CD1c-positive myeloid dendritic cell (primary cell): Measurements from ENCODE around the gene FSTL4.
"Not testable (repeated sequence)": the region's sequence is repeated elsewhere in the genome, so short reads cannot be mapped to it uniquely, and the experiment has no call there.

Experiments used
- DNase-seq: peaks from one replicate; pipeline ENCODE4 v3.0.0-alpha.2; 2016; ENCODE audit errors: extremely low spot score

The FSTL4 gene

DNA sequence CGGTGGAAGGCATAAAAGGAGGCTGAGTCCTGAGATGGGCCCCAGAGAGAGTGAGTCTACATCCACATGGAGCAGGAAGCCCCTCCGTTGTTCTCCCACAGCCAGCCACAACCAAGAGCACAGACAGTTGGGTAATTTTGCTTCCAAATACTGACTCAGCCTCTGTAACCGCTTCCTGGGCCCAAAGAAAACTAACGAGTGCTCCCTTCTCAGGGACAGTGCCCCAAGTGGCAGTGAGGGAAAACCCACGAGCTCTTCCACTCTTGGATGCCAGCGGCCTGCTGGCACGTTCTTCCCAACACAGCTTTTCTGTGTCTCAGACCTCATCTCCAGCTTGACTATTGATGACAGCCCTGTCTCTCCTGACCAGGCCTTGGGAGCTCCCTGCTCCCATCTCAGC lies 207.6 kb downstream of the FSTL4 start:
- DNase-seq: no peak

DNA sequence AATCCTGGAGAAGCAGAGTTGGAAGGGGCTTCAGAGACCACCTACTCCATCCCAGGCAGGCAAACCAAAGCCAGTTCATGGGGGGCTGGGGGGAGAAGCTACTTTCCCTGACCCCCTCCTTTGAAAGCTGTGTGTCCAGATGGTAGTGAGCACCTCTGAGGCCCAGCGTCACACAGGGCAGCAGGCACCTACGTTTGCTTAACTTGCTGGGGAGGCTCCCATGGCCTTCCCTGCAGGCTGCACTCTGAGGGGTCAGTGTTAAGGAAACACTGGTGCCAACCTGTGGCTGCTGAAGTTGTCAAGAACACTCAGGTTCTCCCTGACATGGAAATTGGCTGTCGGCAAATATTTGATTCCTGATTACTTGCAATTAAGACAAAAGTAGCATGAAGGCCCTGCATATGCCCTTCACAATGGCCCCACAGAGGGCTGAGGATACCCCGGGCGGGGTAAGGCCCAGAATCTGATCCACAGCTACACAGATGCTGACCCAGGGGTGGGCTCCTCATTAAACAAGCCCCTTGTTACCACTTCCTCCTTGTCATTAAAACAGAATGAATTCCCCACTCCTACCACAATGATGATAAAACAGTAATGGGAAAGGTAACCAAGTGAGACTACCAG lies 208.5 kb downstream of the FSTL4 start:
- no peak for DNase-seq

GRCh38 chr5:133402775-133403174 lies 209.6 kb downstream of the FSTL4 start:
- no peak for DNase-seq

GRCh38 chr5:133401731-133402347 lies 210.5 kb downstream of the FSTL4 start:
- DNase-seq: no peak

DNA sequence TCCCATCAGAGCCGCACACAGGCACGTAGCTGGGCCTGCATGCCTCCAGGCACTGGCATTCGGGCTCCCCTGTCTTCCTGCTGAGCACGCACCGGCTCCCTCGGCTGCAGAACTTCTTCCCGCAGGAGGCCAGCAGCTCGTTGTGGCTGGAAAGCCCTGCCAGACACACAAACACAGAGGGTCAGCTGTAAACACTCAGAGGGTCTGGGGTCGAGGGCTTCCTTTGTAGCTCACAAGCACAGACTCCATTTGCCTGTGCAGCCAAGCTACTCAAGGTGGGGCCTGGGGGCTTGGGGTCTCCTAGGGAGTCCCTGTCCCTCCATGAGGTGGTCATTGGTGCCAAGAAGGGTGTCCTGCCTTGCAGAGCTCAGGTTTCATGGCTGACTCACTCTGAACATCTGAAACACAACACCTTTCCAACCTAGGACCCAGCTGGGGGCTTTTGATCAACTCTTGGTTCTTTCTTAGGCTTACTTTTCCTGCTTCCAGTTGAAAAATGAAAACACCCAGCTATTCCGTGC lies 211.4 kb downstream of the FSTL4 start:
- no peak for DNase-seq

DNA sequence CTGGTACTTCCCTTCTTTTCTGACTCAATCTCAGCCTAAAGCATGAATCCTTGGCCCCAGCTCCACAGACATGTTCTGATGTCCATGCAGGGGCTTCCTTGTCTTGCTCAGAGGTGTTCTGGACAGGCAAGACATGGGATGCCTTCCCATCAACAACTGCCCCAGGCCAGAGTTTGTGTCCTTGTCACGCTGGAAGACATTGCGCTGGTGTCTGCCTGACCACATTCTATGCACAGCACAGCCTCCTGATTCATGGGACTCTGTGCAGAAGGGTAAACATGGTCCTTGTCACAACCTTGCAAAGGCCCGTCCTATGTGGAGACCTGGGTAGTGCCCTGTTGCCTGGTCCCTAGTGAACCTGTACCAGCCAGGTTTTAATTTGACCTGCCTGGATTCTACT lies 212.2 kb downstream of the FSTL4 start:
- no peak for DNase-seq

GRCh38 chr5:133399247-133399891 lies 213.0 kb downstream of the FSTL4 start:
- DNase-seq: no peak

GRCh38 chr5:133398646-133399101 lies 213.7 kb downstream of the FSTL4 start:
- no peak for DNase-seq

DNA sequence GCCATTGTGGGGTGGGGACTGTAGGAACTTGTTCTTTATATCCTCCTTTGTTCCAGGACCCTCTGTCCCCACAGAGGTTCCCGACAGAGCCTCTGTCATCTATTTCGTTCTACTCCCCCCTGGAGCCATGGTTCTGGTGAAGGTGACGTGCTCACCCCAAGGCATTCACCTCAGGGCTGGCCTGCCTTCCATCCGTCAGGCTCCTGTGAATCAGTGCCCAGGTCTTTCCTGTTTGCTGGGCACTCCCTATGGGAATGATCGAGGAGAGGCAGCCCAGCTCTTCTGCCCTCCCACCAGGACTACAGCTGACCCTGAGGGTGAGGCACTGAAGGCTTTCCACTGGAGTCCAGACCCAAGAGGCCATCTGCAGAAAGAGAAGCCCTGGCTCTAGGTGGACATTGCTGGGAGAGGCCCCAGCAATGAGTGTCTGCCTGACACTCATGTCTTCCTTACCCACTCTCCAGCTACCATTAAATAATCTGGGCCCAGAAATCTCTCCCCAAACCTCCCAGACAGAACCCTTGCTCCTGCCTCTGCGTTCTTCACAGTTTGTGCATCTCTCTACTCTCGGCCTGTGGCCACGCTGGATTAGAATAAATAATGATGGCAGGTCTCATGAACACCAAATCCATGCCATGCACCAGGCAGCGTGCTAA lies 214.2 kb downstream of the FSTL4 start:
- no peak for DNase-seq

DNA sequence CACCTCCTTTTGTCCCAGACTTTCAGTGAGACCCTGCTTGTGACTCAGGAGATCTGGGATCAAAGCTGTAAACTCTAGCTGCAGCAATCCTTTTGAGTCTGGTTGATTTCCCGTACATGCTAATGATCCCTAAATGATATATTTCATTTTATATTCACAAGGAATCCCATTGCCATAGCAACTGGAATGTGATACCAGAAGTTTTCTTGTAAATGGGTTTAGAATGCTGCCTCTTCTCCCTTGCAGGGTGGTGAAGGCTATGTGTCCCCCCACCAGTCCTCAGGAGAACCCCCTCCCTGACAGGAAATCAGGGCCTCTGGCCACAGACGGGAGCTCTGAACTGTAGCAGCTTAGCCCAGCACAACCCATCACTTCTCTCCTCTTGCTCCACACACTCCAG lies 215.0 kb downstream of the FSTL4 start:
- no peak for DNase-seq

DNA sequence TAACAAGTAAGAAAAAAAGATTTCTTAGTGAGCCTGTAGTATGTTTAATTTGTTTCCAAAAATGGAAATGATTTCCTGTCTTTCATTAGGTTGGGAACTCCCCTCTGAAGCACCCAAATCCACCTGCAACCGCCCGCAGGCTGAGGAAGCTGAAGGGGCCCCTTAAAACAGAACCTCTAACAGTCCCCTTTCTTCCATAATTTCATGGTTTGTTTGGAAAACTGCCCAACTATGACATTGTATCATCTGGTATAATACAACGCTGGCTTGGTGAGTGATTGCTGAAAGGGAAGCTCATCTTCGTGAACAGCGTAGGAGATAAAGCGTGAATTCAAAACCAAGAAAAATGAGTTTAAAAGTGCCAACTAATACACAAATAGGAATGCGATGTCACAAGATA lies 215.5 kb downstream of the FSTL4 start:
- DNase-seq: no peak

GRCh38 chr5:133396187-133396741 lies 216.1 kb downstream of the FSTL4 start:
- no peak for DNase-seq

GRCh38 chr5:133395207-133395606 lies 217.1 kb downstream of the FSTL4 start:
- not testable (repeated sequence) for DNase-seq

GRCh38 chr5:133394477-133394817 lies 217.9 kb downstream of the FSTL4 start:
- not testable (repeated sequence) for DNase-seq

- no peak for DNase-seq
Measured at GRCh38 chr5:133393776-133394476, 218.4 kb downstream of the FSTL4 start.

DNA sequence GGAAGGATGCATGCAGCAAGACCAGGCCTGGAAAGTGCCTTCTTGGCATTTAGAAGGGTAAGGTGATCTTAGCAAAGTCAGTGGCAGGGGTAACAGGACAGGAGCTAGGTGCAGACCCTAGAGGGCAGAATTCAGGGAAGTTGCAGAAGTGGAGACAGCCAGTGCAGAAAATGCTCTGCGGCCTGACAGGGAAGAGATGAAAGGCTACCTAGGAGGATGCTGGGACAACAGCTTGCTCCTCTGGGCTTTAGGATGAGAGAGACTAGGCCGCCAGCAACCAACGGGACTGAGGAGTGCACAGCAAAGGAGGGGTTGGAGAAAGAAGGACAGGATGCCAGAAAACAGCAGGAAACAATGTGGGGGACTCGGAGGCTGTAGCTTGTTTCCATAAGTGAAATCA lies 219.9 kb downstream of the FSTL4 start:
- no peak for DNase-seq

GRCh38 chr5:133391354-133392136 lies 220.8 kb downstream of the FSTL4 start:
- DNase-seq: no peak

DNA sequence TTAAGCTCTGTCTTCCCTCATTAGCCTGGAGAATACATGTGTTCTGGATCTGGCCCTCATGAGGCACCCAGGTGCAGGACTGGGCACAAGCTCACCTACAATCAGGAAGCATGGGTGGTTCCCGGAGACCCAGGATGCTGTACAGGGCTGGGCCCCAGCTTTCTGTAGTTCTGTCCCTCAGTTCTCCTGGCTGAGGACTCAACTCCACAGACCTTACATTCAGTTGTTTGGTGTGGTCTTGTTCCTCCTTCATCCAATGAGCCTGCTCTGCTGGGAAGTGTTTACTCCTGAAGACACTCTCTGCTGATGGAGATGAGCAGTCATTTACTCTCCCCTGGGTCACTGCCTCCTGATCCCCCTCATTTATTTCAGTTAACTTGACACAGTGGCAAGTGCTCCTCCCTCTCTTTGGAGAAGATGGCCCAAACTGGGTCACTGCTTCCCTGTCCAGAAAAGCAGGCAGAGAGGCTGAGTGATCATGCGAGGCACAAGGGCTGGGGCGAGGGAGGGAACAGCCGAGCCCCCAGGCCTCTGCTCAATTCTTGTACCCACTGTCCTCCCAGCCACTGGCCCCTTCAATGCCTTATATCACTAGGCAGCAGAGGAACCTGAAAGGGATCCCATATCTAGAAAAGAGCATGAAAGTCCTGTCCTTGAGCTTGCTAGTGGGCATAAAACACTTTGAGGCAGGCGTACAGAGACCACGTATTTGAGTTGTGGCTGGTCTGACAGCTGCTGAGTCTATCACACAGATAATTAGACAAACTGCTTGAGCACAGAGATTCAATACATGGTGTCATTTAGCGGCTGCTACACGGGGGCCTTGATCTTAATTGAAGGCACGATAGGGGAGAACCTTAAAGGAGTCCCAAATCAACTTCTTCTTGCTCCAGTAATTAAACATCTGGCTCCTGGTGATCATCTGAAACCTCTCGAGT lies 221.7 kb downstream of the FSTL4 start:
- no peak for DNase-seq

DNA sequence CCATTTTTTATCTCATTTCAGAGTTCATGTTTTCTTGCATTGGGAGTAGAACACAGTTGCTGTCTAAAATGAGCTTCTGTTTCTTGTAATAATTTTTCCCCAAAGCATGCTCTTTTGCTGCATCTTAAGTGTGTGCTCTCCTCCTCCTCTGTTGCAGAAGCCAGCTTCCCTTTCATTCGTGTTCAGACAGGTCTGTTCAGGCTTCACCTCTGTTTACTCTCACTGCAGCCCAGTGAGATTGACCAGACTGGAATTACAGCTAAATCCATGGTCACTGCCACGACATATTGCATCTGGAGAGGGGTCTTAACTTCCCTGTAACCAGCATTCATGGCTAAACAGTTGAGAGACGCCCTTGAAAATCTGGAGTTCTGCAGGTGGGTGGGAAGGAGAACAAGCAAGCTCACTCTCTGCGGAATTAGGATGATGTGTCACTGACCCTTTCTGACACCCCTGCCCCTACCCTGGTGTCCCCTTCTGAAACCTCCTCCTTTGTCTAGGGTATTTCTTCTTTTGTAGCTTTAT lies 223.2 kb downstream of the FSTL4 start:
- no peak for DNase-seq

GRCh38 chr5:133387621-133388020 lies 224.7 kb downstream of the FSTL4 start:
- DNase-seq: no peak
